NK-92 (cell line): ENCODE results near the gene PNPLA1.

Experiments used
- DNase-seq: peaks from one replicate; lab custom pipeline; 2025; ENCODE audit not compliant: unreplicated experiment; lab: John Stamatoyannopoulos, UW

Gene PNPLA1

GRCh38 chr6:36312854-36313648, 43.2 kb downstream of the PNPLA1 start:
- DNase-seq, result no peak

GRCh38 chr6:36313649-36313936, 43.7 kb downstream of the PNPLA1 start:
- DNase-seq, result no peak

GRCh38 chr6:36314221-36315014, 44.6 kb downstream of the PNPLA1 start:
- no peak for DNase-seq

GRCh38 chr6:36315921-36316320, 46.1 kb downstream of the PNPLA1 start:
- no peak for DNase-seq

- DNase-seq, result no peak
Observed at GRCh38 chr6:36317623-36318022, 47.8 kb downstream of the PNPLA1 start.

- no peak for DNase-seq
Observed at GRCh38 chr6:36318690-36319435, 49.0 kb downstream of the PNPLA1 start.

GRCh38 chr6:36319436-36319762, 49.5 kb downstream of the PNPLA1 start:
- DNase-seq, result no peak

GRCh38 chr6:36319821-36320220, 50.0 kb downstream of the PNPLA1 start:
- no peak for DNase-seq

- DNase-seq, result no peak
Observed at GRCh38 chr6:36320475-36320874, 50.6 kb downstream of the PNPLA1 start.

GRCh38 chr6:36322591-36322990, 52.7 kb downstream of the PNPLA1 start:
- DNase-seq, result no peak

GRCh38 chr6:36323062-36323461, 53.2 kb downstream of the PNPLA1 start:
- DNase-seq, result no peak

- DNase-seq, result no peak
Observed at GRCh38 chr6:36324191-36324590, 54.3 kb downstream of the PNPLA1 start.

GRCh38 chr6:36324715-36325114, 54.9 kb downstream of the PNPLA1 start:
- DNase-seq, result no peak

- no peak for DNase-seq
Observed at GRCh38 chr6:36326356-36326995, 56.6 kb downstream of the PNPLA1 start.

GRCh38 chr6:36327226-36327918, 57.5 kb downstream of the PNPLA1 start:
- DNase-seq, result no peak

GRCh38 chr6:36327919-36328236, 58.0 kb downstream of the PNPLA1 start:
- no peak for DNase-seq

- DNase-seq, result no peak
Observed at GRCh38 chr6:36328600-36328999, 58.7 kb downstream of the PNPLA1 start.

- DNase-seq, result no peak
Observed at GRCh38 chr6:36329798-36330291, 60.0 kb downstream of the PNPLA1 start.

GRCh38 chr6:36330366-36330765, 60.5 kb downstream of the PNPLA1 start:
- DNase-seq, result no peak

- no peak for DNase-seq
Observed at GRCh38 chr6:36331381-36331780, 61.5 kb downstream of the PNPLA1 start.
